VCaP (cell line): ENCODE data around the gene PRR20D.
"Not testable (repeated sequence)": the region's sequence is repeated elsewhere in the genome, so short reads cannot be mapped to it uniquely, and the experiment has no call there.

Source experiments
- H3K27ac ChIP-seq: fragments of 450-650 bp; 2 replicates; pipeline ENCODE4 v1.5.1; 2017
- TF ChIP-seq, protein P1 (sequence below): fragments of 450-650 bp; conservative IDR thresholded peaks from 2 replicates; pipeline ENCODE4 v1.5.1; 2017; ENCODE audit warnings: mild to moderate bottlenecking, moderate library complexity

Gene PRR20D

DNA sequence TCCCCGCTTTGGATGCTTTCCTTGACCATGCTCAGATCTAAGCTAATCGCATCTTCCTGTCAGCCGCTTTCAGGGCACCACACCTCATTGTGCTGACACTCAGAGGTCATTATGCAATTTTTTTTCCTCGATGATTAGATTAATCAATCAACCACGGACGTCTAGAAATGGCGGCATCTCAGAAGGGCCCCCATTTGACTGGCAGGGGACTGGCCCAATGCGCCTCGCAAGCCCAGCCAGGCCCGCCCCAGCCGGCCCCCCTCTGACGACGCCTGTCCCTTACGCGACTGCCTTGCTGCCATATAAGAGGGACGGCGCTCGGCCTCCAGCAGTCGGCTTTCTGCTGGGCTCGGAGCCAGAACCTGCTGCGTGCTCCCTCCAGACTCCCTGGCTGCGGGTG, at the start of gene PRR20D:
Gene PRR20D, plus strand, starts transcription at position 301 of the 400 bp plus-strand sequence. CDS start 387 bp downstream, outside the sequence.
- H3K27ac ChIP-seq, result not testable (repeated sequence)

DNA sequence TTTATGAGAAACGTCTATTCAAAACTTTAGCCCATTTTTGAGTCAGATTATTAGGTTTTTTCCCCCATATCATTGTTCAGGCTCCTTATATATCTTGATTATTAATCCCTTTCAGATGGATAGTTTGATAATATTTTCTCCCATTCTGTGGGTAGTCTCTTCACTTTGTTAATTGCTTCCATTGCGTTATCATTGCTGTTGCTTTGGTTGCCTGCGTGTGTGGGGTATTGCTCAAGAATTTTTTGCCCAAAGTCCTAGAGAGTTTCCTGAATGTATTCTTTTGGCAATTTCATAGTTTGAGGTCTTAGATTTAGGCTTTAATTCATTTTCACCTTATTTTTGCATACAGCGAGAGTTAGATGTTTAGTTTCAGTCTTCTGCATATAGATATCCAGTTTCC, 45.5 kb upstream of the PRR20D start:
- TF ChIP-seq, protein P1, sequence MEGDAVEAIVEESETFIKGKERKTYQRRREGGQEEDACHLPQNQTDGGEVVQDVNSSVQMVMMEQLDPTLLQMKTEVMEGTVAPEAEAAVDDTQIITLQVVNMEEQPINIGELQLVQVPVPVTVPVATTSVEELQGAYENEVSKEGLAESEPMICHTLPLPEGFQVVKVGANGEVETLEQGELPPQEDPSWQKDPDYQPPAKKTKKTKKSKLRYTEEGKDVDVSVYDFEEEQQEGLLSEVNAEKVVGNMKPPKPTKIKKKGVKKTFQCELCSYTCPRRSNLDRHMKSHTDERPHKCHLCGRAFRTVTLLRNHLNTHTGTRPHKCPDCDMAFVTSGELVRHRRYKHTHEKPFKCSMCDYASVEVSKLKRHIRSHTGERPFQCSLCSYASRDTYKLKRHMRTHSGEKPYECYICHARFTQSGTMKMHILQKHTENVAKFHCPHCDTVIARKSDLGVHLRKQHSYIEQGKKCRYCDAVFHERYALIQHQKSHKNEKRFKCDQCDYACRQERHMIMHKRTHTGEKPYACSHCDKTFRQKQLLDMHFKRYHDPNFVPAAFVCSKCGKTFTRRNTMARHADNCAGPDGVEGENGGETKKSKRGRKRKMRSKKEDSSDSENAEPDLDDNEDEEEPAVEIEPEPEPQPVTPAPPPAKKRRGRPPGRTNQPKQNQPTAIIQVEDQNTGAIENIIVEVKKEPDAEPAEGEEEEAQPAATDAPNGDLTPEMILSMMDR, result no peak
- H3K27ac ChIP-seq, result no peak overlapping the region

DNA sequence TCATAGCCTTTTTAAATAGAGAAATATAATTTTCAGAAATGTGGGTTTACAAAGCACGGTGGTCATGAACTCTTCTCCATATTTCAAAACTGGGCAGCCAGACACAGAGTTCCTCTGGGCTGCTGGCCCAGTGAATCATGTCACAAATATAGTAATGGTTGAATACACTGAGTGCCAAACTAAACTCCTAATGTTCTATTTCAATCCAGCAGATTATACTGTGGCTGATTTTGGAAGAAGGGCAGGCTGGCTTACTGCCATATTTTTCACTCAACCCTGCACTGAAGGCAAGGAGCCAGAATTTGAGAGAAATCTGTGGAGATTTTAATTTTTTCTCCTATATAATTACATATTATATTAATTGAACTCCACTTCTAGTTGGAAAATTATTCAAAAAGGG, 36.8 kb upstream of the PRR20D start:
- TF ChIP-seq, protein P1, result no peak
- H3K27ac ChIP-seq, result no peak overlapping the region

DNA sequence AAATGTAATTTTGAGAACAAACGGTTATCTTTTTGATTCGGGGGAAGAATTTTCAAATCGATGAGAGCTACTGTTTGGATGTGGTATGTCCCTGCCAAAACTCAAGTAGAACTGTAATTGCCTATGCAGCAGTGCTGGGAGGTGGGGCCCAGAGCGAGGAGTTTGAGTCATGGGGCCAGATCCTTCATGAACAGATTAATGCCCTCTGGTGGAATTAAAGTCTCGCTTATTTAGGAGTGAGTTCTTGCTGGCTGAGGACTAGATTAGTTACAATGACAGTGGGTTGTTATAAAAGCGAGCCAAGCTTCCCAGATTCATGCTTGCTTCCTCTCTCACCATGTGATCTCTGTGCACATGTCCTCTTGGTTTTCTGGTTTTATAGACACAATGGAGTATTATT, 31.5 kb upstream of the PRR20D start:
- no peak overlapping the region for H3K27ac ChIP-seq
- TF ChIP-seq, protein P1, result no peak

DNA sequence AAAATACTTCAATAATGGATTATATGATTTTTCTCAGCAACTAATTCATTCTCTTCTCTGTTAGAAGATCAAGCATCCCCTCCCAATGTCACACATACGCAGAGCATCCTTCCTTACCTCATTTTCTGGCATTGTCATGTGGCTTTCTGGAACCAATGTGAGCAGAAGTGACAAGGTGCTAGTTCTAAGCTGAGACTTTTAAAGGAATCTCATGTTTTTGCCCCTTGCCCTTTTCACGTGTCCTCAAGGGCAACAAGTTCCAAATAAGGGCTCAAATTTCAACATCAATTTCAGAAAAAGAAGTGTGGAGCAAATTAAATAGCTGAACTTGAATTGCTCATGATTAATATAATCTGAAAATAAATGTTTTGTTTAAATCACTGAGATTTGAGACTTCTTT, 24.3 kb upstream of the PRR20D start:
- H3K27ac ChIP-seq, result no peak overlapping the region
- TF ChIP-seq, protein P1, result no peak

DNA sequence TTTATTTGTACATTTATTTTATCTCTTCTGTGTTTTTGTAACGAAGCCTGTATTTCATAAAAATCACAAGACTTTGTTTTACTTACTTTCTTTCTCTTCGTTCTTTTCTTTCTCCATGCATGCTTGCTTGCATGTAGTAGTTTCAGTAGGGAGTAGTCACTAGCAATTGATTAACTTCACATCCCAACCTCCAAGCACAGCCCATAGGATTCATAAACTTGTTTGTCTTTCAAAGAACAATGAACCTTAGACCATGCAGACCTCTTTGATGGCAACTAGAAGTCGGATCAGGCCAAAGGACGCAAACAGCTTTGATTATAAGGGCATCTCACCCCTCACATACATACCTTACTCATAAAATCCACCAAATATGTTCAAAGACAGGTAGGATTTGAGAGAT, 22.8 kb upstream of the PRR20D start:
- TF ChIP-seq, protein P1, result no peak
- no peak overlapping the region for H3K27ac ChIP-seq

DNA sequence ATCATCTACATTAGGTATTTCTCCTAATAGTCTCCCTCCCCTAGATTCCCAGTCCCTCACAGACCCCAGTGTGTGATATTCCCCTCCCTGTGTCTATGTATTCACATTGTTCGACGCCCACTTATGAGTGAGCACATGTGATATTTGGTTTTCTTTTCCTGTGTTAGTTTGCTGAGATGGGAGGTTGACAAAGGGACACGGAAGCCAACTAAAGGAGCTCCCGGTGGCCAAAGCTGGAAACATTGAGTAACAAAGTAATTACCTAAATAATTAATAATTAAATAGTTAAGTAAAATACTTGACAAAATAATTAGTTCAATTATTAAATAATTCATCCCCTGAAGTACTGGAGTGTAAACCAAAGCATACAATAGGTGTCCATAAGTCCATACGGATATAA, 21.4 kb upstream of the PRR20D start:
- no peak overlapping the region for H3K27ac ChIP-seq
- TF ChIP-seq, protein P1, result no peak

DNA sequence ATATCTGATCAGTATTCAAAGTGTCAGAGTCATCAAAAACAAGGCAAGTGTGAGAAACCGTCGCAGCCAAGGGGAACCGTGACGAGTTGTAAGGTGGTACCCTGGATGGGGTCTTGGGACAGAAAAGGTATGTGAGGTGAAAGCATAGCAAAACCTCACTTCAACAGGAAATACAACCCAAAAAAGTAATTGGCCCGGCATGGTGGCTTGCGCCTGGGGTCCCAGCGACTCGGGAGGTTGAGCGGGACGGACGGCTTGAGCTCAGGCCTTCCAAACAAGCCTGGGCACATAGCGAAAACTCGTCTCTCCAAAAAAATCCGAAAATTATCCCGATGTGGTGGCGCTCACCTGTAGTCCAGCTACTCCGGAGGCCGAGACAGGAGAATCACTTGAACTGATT, 20.7 kb upstream of the PRR20D start:
- H3K27ac ChIP-seq, result not testable (repeated sequence)

DNA sequence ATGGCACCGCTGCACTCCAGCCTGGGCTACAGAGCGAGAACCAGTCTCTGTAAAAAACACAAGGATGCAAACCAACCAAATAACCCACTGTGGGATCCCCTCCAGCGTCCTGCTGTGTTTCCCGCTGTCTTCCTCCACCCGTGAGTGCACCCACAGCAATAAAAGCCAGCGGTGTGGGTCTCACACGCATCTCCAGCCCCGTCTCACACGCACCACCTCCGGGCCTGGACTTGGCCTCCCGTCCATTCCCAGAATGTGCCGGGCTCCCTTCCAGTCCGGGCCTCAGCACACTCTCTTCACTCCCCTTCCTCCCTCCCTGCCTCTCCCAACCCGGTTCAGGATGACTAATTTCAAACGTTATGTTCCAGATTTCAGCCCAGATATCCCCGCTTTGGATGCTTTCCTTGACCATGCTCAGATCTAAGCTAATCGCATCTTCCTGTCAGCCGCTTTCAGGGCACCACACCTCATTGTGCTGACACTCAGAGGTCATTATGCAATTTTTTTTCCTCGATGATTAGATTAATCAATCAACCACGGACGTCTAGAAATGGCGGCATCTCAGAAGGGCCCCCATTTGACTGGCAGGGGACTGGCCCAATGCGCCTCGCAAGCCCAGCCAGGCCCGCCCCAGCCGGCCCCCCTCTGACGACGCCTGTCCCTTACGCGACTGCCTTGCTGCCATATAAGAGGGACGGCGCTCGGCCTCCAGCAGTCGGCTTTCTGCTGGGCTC, 20.0 kb upstream of the PRR20D start, which contains the start of gene PRR20A:
Gene PRR20A, plus strand, starts transcription at position 684 of the 734 bp plus-strand sequence. CDS start 387 bp downstream, outside the sequence.
- H3K27ac ChIP-seq, result not testable (repeated sequence)

DNA sequence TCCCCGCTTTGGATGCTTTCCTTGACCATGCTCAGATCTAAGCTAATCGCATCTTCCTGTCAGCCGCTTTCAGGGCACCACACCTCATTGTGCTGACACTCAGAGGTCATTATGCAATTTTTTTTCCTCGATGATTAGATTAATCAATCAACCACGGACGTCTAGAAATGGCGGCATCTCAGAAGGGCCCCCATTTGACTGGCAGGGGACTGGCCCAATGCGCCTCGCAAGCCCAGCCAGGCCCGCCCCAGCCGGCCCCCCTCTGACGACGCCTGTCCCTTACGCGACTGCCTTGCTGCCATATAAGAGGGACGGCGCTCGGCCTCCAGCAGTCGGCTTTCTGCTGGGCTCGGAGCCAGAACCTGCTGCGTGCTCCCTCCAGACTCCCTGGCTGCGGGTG, 13.2 kb upstream of the PRR20D start, which contains the start of gene PRR20B:
Gene PRR20B, plus strand, starts transcription at position 301 of the 400 bp plus-strand sequence. CDS start 387 bp downstream, outside the sequence.
- not testable (repeated sequence) for H3K27ac ChIP-seq

DNA sequence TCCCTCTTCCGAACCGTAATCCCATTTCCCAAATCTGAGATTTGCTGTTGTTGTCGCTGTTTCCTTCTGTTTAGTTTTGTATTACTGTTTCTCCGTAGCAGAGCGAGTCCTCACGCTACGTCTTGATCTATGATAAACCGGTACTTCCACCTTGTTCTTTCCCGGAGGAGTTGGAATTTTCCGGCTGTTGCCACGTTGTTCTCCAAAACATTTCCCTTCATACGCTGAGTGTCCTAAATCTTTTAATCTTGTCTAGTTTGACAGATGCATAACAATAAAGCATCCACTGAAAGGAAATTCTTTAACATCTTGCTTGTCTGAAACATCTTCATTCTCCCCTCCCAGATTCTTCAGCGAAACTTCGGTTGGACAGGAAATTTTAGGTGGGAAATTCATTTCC, 12.3 kb upstream of the PRR20D start:
- H3K27ac ChIP-seq, result not testable (repeated sequence)

DNA sequence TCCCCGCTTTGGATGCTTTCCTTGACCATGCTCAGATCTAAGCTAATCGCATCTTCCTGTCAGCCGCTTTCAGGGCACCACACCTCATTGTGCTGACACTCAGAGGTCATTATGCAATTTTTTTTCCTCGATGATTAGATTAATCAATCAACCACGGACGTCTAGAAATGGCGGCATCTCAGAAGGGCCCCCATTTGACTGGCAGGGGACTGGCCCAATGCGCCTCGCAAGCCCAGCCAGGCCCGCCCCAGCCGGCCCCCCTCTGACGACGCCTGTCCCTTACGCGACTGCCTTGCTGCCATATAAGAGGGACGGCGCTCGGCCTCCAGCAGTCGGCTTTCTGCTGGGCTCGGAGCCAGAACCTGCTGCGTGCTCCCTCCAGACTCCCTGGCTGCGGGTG, 6.7 kb upstream of the PRR20D start, which contains the start of gene PRR20C:
Gene PRR20C, plus strand, starts transcription at position 301 of the 400 bp plus-strand sequence. CDS start 387 bp downstream, outside the sequence.
- not testable (repeated sequence) for H3K27ac ChIP-seq

DNA sequence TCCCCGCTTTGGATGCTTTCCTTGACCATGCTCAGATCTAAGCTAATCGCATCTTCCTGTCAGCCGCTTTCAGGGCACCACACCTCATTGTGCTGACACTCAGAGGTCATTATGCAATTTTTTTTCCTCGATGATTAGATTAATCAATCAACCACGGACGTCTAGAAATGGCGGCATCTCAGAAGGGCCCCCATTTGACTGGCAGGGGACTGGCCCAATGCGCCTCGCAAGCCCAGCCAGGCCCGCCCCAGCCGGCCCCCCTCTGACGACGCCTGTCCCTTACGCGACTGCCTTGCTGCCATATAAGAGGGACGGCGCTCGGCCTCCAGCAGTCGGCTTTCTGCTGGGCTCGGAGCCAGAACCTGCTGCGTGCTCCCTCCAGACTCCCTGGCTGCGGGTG, 6.5 kb downstream of the PRR20D start, which contains the start of gene PRR20E:
Gene PRR20E, plus strand, starts transcription at position 301 of the 400 bp plus-strand sequence. CDS start 387 bp downstream, outside the sequence.
- H3K27ac ChIP-seq, result not testable (repeated sequence)
